ENCODE data around the gene CEP44. TPM values are rescaled to one million over a fixed set of nuclear protein-coding genes. Genes with fewer than 3 reads are reported as not detected.
"Not testable (repeated sequence)": the region's sequence is repeated elsewhere in the genome, so short reads cannot be mapped to it uniquely, and the experiment has no call there.

The CEP44 gene
- polyA plus RNA-seq, 10 donors: 8.7 to 25.9 (median 13.9) TPM

DNA sequence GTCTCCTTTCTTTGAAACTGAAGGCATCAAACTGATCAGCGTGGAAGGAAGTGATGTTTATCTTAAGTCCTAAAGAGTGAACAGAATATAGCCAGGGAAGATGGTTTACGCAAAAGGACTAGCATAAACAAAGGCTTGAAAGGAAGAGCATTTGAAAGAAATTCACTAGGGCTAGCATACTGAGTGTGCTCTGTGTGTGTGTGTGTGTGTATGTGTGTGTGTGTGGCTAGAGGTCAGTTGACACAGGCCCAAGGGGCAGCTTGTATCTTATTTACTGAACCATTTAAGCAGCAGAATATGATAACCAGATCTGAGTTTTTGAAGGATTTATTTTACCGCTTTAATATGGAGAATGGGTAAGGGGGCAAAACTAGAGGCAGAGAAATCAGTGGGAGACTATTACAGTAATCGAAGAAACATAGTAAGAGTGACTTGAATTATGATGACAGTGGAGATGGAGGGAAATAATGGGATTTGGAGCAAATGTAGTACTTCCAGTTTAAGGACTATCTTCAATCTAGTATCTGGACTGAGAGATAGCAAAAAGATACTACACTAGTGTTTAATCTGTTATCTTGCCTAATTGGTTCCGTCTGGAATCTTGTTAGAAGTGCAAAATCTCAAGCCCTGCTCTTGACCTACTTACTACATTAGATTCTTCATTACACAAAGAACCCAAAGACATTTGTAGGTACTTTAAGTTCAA lies 36.9 kb downstream of the CEP44 start:
- no peak for DNase-seq

DNA sequence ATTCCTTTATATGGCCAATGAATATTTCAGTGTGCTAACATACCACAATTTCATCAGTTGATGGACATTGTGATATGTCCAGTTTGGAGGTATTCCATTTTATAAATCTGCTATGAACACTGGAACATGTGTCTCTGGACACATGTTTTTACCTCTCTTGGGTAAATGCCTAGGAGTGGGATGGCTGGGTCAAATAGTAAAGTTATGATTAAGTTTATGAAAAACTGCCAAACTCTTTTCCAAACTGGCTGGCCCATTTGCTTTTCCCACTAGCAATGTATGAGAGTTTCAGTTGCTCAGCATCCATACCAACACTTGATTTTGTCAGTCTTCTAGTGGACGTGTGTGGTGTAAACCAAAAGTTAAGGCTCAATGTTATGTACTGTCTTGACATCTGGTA lies 40.5 kb downstream of the CEP44 start:
- DNase-seq: no peak

DNA sequence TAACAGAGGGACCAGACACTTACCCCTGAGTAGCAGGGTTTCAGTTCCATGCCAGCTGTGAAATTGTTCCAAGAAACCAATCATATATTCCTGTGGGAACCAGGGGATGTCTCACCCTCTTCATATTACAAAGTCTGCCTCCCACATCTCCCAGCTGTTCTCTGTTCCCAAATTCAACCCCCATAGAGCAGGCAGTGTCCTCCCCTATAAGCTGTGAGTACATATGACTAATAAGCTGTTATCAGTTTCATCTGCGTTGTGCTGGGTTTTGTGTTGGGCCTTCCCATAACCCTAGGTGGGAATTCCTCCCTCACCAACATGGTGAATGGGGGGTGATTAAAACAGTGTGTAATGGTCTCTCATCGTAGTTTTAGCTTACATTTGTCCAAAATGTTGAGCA lies 41.0 kb downstream of the CEP44 start:
- DNase-seq: peak in 1 of 3 donors; percentile 17

DNA sequence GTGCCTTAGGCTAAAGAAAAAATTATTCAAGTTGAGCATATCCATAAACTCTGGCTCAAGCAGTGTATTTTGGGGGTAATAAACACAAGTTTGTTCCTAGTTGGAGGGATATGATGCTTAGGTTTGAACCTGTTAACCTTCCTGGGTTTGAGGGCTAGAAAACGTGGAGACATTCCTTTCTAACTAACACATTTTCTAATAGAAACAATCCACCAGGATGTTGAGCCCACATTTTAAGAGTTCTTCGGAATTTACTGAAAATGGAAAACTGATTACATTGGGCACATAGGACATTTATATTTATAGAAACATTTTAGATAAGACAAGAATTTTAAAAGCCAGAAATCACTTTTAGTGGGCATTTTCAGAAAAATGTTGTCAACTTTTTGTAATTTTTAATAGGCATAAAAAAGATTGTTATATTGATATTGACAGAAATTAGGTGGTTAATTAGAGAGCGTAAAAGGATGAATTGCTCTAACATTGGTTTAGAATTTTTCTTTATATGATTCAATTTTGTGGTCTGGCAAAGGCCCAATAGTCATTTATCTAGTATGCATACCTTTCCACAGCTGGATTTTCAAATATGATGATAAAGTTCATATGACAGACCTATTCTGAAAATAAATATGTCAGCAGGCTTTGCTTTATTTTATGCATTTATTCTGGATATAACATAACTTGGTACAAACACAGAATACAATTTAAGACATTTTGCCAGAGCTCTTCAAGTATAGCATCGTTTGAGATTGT lies 49.2 kb downstream of the CEP44 start:
- DNase-seq: peak in 1 of 3 donors; percentile 31

DNA sequence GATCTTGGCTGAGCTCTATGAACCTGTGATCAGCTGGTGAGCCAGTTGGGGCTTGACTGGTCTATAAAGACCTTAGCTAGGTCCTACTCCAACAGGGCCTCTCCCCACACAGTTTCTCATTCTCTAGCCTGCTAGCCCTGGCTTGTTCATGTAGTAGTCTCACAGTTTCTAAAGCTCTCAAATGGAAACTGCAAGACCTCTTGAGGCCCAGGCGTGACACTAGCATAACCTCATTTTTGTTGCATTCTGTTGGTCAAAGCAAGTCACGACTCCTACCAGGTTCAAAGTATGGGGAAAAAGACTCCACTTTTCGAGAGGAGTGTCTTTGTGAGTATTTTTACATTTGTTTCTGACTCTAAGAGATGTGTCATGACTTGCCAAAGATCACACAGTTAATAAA lies 50.9 kb downstream of the CEP44 start:
- DNase-seq: no peak

DNA sequence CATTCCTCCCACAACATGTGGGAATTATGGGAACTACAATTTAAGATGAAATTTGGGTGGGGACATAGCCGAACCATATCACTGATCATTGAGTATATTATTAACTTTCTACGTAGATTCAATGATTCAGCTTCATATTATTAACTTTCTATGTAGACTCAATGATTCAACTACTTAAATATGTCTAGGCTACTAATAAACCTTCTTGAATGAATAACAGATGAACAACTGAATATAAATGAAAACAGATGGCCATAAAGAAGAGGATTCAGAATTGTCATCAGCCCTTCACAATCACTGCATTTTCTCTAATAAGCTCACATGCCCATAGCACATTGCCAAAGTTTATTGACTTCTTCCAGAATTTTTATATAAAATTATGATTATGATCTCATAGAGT lies 57.0 kb downstream of the CEP44 start:
- DNase-seq: peak in 2 of 3 donors; percentile 59 to 66

DNA sequence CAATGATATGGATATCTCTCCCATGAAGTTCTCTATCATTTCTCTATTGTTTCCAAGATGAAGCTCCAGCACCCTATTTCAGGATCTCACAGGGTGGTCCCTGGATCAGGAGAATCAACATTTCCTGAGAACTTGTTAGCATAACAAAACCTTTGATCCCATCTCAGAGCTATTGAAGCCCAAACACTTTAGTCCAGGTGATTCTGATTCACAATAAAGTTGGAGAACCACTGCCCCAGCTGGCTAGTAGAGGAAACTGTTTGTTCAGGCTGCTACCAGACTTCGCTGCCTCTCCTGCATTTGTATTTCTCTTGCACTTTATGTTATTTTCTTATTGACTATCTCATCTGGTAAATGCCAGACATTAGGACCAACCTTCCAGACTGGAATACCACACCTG lies 65.4 kb downstream of the CEP44 start:
- DNase-seq: no peak

DNA sequence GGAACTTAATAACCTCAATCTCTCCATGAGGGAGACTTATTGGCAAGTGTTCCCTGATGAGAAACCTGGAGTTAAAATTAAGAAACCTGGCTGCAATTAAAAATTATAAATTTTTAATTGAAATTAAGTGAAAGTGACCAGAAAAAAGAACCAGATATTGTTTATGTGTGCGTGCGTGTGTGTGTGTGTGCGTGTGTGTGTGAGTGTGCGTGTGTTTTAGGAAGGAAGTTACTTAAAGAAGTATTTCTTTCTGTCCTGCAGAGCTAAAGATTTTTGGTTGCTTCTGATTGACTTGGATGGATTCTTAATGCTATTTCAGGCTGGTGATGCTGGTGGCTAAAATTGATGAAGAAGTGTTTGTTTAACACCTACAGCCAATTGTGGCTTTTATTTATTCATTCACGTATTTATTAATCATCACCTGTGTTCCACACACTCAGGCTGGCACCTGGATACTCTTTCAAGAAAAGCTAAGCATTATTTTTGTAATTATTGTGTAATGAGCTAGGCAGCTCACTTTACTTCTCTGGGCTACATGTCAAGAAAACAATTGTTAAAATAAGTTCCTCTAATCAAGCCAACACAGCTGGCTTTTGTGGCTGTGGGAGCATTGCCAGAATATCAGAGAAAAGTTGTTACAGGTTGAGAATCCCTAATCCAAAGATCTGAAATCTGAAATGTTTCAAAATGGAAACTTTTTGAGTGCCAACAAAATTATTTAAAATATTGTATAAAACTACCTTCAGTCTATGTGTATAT lies 68.5 kb downstream of the CEP44 start:
- DNase-seq: peak in 1 of 3 donors; percentile 22

DNA sequence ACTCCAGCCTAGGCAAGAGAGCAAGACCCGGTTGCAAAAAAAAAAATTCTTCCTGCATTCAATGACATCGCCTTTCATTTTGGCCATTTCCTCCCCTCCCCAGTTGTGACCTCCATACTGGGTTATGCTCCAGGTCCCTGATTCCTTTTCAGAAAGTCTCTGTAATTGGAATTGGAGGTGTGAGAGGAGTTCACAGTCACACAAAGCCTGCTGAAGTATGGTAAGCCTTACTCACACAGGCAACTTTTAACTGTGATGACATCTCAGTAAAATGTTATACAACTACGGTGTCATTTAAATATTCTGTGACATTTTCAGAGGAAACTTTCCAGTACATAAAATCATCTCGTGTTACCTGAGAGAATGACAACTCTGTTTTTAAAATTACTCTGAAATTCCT lies 73.6 kb downstream of the CEP44 start:
- no peak for DNase-seq

DNA sequence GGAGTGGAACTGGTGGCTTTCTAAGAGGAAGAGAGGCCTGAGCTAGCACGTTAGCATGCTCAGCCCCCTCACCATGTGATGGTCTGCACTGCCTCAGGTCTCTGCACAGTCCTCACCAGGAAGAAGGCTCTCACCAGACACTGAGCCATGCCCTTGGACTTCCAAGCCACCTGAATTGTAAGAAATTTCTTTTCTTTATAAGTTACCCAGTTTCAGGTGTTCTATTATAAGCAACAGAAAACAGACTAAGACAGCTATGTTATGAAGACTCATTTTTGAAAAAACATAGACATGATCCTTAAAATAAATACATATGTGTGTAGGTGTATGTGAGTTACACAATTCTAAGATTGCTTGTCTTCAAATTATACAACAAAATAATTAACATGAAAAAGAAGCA lies 74.7 kb downstream of the CEP44 start:
- no peak for DNase-seq

DNA sequence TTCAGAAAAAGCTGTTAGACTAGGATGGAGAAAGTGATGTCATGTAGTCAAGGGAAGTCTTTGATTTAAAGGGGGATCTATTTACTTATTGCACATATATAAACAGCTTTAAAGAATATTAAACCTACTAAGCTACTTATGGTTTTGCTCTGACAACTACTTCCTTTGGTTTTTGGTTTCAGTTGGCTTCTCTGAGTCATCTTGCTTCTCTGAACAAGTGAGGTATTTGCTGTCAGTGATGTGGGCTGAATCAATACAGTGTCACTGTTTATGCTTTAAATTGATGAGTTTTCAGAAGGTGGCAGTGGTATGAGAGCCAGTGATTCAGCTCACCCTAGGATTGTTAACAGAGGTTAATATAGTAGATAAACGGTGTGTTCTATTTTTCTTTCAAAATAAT lies 75.1 kb downstream of the CEP44 start:
- peak in 1 of 3 donors; percentile 33 for DNase-seq

DNA sequence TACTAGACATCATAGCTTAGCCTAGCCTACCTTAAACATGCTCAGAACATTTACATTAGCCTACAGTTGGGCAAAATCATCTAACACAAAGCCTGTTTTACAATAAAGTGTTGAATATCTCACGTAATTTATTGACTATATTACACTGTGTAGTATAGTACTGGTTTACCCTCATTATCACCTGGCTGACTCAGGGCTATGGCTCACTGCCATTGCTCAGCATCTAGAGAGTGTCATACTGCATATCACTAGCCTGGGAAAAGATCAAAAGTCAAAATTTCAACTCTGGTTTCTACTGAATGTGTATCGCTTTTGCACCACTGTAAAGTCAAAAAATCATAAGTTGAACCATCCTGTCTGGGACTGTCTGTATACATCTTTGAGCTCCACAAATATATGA lies 78.6 kb downstream of the CEP44 start:
- DNase-seq: no peak

DNA sequence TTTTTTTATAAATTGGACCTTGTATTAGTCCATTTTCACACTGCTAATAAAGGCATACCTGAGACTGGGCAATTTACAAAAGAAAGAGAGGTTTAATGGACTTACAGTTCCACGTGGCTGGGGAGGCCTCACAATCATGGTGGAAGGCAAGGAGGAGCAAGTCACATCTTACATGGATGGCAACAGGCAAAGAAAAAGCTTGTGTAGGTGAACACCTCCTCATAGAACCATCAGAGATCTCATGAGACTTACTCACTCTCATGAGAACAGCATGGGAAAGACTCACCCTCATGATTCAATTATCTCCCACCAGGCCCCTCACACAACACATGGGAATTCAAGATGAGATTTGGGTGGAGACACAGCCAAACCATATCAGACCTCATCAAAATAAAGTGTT lies 80.1 kb downstream of the CEP44 start:
- not testable (repeated sequence) for DNase-seq

DNA sequence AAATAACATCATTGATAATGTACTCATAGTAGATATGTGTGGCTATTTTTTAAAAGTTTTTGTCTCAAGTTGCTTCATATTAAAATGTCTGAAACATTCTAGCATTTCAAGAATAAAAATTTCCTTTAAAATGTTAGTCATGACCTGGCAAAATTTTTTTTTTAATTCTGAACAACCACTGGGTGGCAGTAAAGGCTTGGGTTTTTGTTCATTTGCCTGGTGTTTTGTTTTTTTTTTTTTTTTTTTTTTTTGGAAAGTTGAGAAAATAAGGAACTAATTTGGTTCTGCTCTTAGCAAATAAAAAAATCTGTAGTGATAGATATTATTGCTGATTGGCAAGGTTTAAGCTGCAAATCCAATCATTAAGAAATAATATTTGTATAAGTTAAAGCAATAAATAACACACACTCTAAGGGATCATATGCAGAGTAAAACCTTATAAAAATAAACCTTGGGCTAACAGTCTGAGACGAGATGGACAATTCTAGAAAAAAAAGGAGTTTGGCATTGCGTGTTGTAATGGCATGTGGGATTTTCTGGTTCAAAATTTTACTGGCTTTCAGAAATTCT lies 81.4 kb downstream of the CEP44 start:
- peak; percentile 38 to 64 (median 40) for DNase-seq

DNA sequence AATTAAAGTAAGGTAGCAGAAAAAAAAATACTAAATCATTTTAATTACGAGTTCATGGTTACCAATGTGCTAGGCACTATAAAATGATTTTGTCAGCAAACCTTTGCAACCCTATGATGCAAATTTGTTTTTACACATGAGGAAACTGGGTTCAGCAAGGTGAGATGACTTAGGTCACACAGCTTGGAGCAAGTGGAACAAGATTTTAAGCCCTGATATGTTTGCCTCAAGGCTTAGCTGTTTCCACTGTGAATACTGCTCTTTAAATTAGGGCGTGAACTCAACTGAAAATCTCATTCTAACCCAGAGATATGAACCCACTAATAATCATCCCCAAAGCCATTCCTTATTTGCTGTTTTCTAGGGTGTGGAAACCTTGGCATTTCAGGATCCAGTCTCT lies 86.3 kb downstream of the CEP44 start:
- no peak for DNase-seq

DNA sequence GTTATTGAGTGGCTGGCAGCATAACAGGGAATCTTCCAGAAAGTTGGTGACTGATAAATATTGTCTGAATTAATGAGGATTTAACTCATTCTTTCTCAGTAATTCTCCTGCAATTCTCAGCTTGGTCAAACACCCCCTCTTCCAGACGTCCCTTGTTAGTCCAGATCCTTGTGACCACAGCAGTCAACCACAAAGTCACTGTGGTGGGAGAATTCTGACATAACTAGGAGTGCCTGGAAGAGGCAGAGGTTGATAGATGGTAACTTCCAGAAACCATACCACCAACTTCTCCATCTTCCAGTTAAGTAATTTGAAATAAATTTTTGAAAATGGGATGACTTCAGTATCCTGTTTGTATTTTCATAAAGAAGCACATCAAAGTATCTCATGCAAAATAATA lies 90.1 kb downstream of the CEP44 start:
- no peak for DNase-seq

DNA sequence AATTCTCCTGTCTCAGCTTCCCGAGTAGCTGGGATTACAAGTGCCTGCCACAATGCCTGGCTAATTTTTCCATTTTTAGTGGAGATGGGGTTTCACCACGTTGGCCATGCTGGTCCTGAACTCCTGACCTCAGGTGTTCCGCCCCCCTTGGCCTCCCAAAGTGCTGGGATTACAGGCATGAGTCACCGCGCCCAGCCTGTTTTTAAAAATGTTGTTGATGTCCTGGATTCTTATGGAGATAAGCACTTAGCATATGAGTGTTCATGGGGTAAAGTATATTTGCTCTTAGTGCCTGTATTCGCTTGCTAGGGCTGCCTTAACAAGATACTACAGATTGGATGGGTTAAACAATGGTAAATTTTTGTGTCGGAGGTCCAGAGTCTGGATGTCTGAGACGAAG lies 91.7 kb downstream of the CEP44 start:
- DNase-seq: no peak

DNA sequence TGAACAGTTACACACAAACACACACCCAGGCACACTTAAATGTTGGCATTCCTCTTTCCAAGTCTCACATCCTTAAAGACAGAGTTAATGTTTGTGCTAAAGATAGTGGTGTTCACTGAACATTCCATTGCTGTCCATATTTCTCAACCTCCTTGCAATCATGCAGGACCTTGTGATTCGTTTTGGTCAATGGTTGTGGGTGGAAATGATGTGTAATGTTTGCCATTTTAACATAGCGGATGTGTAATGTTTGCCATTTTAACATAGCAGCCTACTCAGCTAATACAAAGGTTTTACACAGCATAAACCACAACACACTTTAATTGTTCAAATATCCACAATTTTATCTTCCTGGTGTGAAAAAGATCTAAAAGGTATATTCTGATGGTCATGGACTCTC lies 93.9 kb downstream of the CEP44 start:
- no peak for DNase-seq

DNA sequence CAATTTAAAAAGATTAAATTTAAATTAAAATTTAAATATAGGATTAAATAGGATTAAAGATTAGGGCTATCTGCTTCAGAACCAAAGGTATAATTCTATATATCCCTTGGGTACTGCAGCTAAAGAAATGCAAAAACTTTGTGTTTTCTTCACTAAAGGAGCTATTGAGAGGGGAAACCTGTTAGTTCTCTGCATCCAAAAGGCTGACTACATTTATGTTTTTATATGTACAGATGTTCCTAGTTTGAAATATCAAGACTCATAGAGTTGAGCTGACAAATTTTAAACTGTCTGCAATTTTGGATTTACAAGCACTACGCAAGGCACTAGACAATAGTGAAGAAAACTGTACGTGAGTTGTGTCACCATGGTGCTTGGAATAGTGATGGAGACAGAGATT lies 95.2 kb downstream of the CEP44 start:
- DNase-seq: no peak

DNA sequence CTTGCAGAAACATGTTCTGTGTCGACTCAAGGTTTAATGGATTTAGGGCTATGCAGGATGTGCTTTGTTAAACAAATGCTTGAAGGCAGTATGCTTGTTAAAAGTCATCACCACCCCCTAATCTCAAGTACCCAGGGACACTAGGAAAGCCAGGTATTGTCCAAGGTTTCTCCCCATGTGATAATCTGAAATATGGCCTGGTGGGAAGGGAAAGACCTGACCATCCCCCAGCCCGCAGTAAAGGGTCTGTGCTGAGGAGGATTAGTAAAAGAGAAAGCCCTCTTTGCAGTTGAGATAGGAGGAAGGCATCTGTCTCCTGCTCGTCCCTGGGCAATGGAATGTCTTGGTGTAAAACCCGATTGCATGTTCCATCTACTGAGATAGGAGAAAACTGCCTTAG lies 96.5 kb downstream of the CEP44 start:
- not testable (repeated sequence) for DNase-seq

DNA sequence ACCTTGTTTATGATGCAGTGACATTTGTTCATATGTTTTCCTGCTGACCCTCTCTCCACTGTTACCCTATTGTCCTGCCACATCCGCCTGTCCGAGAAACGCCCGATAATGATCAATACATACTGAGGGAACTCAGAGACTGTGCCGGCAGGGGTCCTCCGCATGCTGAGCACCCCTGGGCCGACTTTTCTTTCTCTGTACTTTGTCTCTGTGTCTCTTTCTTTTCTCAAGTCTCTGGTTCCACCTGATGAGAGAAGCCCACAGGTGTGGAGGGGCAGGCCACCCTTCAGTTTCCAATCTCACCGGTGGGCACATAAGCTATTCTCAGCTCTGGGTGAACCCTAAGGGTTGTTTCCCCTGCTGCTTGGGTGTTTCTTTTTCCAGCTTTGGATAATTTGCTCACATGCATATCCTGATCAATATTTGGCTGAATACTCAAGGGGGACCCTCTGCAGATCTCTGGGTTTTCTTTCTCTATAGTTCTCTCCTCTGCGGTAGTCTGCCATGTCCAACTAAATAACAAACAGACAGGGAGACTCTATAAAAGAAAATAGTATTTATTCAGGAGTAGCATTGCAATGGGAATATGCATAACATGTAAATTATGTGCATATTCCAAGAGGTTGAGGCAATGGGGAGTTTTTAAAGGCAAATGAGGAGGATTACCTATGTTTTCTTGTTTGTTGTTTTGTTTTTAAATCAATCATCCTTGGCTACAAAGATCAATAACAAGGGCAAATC lies 97.2 kb downstream of the CEP44 start:
- DNase-seq: no peak

DNA sequence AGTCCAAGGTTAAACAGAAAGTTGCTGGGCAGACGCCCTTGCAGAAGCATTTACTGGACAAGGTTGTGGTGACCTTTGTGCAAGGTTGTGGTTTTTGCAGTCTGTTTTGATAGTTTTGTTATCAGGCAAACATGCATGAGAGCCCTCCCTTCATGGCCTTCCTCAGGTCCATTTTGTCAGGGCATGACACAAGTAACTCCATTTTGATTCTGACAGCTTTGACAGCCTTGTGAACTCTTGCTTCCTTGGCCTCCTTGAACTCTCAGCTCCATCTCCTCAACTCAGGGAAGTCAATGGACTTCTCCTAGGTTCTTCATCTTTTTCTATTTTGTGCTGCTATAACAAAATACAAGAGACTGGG lies 97.7 kb downstream of the CEP44 start:
- DNase-seq: no peak
